Endometrial microvascular endothelial cells (primary cell): Measurements from ENCODE around the gene RIMS4. TPM values are rescaled to one million over a fixed set of nuclear protein-coding genes. Genes with fewer than 3 reads are reported as not detected.
"Not testable (repeated sequence)": the region's sequence is repeated elsewhere in the genome, so short reads cannot be mapped to it uniquely, and the experiment has no call there.

ENCODE experiments used
- in situ Hi-C: cut with HindIII; loops from 2 replicates; pipeline ENCODE4 v1.10.0; 2017; ENCODE audit warnings: low sequenced_read_pairs, low pct_unique_long_range_greater_than_20kb; ENCODE audit errors: inconsistent ontology term
- total RNA-seq: library from RNA; depleted of rRNA; stranded (reverse); fragments of >200 nt; gene quantifications from one replicate; pipeline ENCODE4 v1.2.3, GENCODE V29; 2015; ENCODE audit errors: inconsistent ontology term

Gene RIMS4
- total RNA-seq, 1 donor from 2014 or later = not detected

DNA sequence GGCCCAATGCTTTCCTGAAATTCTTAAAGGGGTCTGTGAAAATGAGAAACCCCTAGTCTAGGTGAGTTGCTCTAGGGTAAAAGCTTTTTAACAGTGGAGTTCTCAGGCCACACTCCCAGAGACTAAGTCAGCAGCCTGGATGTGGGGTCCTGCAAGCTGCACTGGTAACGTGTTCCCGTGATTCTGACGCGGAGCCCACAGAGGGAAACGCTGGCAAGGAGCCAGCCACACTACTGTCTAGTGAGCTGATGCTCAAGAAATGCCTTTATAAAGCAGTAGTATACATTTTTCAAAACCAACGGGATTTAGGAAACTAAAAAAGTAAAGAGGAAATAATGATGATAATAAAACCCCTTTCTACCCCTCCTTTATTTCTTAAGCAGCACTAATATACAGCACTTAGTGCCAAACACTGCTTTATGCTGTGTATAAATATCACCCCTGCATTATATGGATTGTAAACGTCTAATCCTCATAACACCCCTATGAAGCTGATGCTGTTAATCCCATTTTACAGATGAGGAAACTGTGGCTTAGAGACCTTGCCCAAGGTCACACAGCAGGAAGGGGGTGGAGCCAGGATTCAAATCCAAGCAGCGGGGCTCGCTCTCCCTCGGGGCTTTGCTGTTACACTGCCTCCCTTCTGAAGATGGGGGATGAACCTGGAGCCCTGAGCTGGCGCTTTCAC, 39.7 kb downstream of the RIMS4 start:
- in situ Hi-C loops = no loop called here

DNA sequence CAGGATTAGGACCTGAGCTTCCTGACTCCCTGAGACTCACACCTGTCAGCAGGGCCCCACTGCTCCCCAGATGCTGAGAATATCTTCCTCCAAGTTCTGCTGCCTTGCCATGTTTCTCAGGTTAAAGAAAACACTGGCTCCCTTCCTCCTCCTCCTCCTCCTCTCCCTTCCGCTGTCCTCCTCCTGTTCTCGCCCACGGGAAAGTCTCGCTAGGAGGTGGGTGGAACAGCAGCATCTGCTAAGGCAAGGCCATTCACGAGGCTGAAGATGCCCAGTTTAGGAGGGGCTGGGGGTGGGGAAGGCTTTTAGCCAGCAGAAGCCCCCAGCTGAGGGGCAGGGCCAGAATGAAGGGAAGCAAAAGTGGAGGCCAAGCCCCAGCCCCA, 40.9 kb downstream of the RIMS4 start:
- in situ Hi-C loops = no loop called here

DNA sequence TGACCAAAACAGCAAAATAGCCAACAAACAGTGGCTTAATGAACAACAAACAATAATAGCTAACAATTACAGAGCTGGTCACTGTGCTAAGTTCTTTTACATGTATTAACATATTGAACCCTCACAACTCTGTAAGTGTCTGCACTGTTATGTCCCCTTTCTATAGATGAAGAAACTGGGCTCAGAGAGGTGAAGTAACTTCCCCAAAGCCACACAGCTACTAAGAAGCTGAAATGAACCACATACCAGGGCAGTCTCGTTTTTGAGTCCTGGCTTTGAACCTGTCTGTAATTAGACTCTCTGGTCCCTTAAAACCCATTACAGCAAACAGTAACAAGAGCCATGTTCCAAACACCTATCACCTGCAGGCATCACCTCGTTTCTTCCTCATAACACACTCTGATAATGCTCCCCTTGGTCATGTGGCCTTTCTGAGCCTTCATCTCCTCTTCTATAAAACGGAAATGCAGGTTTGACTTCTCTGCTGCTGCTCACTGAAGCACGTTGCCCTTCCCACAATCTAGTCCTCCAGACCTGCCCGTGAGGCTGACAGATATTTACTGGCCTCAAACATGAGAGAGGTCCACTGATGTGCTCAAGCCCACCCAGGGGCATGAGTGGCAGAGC, 41.4 kb downstream of the RIMS4 start:
- in situ Hi-C loops = no loop called here

GRCh38 chr20:44768256-44768655, 42.1 kb downstream of the RIMS4 start:
- in situ Hi-C loops = no loop called here

GRCh38 chr20:44765701-44766347, 44.5 kb downstream of the RIMS4 start:
- in situ Hi-C loops = no loop called here

- in situ Hi-C loops = no loop called here
These were observed 45.3 kb downstream of the RIMS4 start for GRCh38 chr20:44765091-44765490.

DNA sequence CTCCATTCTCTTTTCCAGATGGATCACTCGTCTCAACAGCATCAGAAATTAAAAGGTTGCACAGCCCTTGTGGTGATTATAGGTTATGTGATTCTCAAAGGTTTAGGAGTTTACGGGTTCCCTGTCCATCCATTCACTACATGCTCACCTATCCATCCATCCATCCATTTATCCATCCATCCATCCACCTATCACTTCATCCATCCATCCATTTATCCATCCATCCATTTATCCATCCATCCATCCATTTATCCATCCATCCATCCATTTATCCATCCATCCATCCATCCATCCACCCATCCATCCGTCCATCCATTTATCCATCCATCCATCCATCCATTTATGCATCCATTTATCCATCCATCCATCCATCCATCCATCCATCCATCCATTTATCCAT, 46.5 kb downstream of the RIMS4 start:
- in situ Hi-C loops = not testable (repeated sequence)

DNA sequence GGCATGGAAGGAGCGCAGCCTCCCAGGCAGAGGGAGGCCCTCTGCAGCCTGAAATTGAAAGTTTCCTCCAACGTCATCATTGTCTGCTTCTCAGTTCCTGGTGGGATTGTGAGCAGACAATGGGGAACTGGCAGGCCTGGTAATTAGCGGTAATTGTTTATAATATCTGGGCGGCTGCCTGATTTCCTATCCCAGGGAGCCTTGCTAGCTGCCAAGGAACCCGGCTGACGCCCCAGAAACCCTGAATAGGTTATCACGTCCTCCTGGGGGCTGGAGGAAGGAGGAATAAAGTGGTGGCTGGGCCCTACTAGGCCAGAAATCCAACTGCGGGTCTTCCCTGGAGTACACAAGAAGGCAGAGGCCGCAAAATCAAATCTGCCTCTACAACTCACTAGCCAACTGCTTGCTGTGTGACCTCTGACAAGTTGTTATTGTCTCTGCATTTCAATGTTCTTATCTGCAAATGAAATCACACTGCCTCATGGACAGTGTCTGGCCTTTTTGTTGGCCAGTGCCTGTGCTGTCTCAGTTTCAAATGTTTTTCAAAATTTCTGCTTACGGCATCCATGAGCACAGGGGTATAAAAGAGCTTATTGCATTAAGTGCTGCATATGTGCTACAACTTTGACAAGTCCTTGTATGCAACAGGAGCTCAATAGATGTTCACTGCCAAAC, 47.7 kb downstream of the RIMS4 start:
- in situ Hi-C loops = no loop called here

DNA sequence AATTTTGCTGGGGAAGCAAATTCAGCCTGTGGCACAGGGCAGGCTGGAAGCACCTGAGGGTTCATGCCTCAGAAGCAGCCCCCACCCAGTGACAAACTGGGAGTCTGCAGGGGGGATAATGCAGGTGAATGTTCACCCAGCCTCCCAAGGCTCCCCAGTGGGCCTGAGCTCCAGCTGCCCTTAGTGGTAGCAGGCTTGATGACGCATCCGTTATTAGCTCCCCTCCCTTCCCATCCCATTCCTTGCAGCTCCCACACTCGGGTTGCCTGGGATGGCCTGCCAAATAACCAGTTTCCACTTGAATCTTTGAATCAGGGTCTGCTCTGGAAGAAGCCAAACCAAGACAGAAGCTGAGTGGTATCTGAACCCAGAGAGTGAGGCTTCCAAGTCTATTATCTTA, 48.9 kb downstream of the RIMS4 start:
- in situ Hi-C loops = no loop called here

DNA sequence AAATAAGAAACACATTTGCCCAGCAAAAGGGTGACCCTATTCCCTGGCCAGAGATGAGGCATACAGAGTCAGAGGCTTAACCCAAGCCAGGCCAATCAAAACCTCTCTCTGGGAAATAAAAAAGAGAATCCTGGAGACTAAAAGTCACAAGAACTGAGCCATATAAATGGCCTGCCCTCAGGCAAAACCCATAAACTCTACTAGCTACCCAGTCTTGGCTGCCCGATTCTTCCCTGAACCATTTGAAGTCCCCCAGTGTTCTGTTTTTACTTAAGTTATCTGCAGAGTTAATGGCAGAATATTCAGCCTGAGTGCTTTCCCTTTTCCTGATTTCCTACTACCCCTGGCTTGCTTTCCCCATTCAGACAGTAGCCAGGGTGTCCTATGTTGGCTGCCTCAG, 50.8 kb downstream of the RIMS4 start:
- in situ Hi-C loops = no loop called here

DNA sequence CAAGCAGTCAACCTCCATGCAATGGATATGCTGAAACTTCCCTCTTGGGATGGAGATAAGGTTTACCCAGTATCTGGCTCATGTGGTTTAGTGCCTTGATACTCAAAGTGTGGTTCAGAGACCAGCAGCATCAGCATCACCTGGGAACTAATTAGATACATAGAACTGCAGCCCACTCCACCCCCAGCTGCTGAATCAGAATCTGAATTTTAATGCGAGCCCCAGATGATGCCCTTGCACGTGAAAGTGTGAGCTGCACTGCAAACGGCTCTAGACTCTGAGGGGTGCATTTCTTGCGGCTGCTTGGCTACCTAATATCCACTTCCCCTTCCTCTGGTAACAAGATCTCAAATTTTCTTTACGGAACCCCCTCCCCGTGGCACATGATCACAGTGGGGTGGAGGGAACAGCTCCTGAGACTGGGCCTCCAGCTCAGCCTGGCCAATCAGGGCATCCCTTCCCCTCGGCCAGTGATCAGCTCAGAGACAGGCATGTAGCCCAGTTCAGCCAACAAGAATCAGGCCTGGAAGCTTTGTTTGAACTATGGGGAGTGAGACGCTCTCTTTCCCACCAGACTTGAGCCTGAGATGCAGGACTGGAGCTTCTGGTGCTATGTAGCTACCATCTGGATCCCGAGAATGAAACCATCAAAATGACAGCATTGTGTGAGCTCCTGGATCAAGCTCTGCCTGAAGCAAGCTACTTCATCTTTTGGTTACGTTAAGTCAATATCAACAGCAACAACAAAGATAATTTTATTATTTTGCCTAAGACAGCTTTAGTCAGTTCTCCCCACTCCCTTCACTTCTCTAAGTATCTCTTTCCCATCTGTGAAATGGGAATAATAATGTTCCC, 51.9 kb downstream of the RIMS4 start:
- in situ Hi-C loops = no loop called here

- in situ Hi-C loops = no loop called here
These were observed 53.4 kb downstream of the RIMS4 start for GRCh38 chr20:44756956-44757355.

GRCh38 chr20:44756011-44756688, 54.2 kb downstream of the RIMS4 start:
- in situ Hi-C loops = no loop called here

GRCh38 chr20:44754554-44754953, 55.8 kb downstream of the RIMS4 start:
- in situ Hi-C loops = no loop called here

GRCh38 chr20:44752099-44752931, 58.0 kb downstream of the RIMS4 start:
- in situ Hi-C loops = no loop called here

DNA sequence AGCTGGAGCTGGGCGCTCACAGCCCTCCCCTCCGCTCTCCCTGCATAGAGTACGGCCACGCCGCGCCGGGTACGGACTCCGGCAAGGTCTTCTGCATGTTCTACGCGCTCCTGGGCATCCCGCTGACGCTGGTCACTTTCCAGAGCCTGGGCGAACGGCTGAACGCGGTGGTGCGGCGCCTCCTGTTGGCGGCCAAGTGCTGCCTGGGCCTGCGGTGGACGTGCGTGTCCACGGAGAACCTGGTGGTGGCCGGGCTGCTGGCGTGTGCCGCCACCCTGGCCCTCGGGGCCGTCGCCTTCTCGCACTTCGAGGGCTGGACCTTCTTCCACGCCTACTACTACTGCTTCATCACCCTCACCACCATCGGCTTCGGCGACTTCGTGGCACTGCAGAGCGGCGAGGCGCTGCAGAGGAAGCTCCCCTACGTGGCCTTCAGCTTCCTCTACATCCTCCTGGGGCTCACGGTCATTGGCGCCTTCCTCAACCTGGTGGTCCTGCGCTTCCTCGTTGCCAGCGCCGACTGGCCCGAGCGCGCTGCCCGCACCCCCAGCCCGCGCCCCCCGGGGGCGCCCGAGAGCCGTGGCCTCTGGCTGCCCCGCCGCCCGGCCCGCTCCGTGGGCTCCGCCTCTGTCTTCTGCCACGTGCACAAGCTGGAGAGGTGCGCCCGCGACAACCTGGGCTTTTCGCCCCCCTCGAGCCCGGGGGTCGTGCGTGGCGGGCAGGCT, 60.1 kb downstream of the RIMS4 start:
- in situ Hi-C loops = no loop called here

GRCh38 chr20:44748005-44748370, 62.4 kb downstream of the RIMS4 start:
- in situ Hi-C loops = no loop called here
